Neutrophil (primary cell): ENCODE measurements around the gene CTRL.

Source experiments
- H3K27ac ChIP-seq: fragments of 200-600 bp; sonication (generic); 2 replicates; pipeline ENCODE4 v1.5.1; 2016; ENCODE audit warnings: mild to moderate bottlenecking, moderate library complexity
- H3K27me3 ChIP-seq: fragments of 200-600 bp; sonication (generic); 2 replicates; pipeline ENCODE4 v1.6.0; 2016; ENCODE audit warnings: mild to moderate bottlenecking
- H3K36me3 ChIP-seq: fragments of 200-600 bp; sonication (generic); 2 replicates; pipeline ENCODE4 v1.5.1; 2017
- H3K4me1 ChIP-seq, 2 experiments: fragments of 200-600 bp in 1 of 2; sonication (generic) in 1 of 2; 1 replicate in 1 of 2; 2 replicates in 1 of 2; pipeline versions ENCODE4 v1.5.1 to v1.6.1; 2013 to 2016; ENCODE audit warnings: low read depth in 1 of 2, low read length in 1 of 2, mild to moderate bottlenecking in 1 of 2, moderate library complexity in 1 of 2; ENCODE audit not compliant: control insufficient read depth in 1 of 2, insufficient read depth in 1 of 2
- H3K4me3 ChIP-seq, 2 experiments: fragments of 200-600 bp in 1 of 2; sonication (generic) in 1 of 2; 1 replicate in 1 of 2; 2 replicates in 1 of 2; pipeline ENCODE4 v1.5.1; 2013 to 2016; ENCODE audit warnings: low read depth in 1 of 2, low read length in 1 of 2, mild to moderate bottlenecking in 1 of 2, moderate library complexity in 1 of 2
- H3K9me3 ChIP-seq: fragments of 200-600 bp; sonication (generic); 2 replicates; pipeline ENCODE4 v1.5.1; 2016
- CTCF ChIP-seq: fragments of 200-600 bp; sonication (generic); IDR thresholded peaks from 2 replicates; pipeline ENCODE4 v1.5.1; 2016; ENCODE audit warnings: antibody characterized with exemption

CTRL gene

GRCh38 chr16:67963662-67964321 lies 32.1 kb upstream of the CTRL start:
- no peak for TF ChIP-seq CTCF
- Histone ChIP-seq H3K4me1 (peaks cover 15 to 17% of the 10 kb centered on the region in 2 experiments), H3K4me3 (no peak overlapping the region)

GRCh38 chr16:67963292-67963661 lies 31.6 kb upstream of the CTRL start:
- Histone ChIP-seq H3K4me3 (no peak overlapping the region), H3K27ac (no peak overlapping the region), H3K36me3 (peaks cover 6% of the 10 kb centered on the region), H3K27me3 (peaks cover 18% of the 10 kb centered on the region), H3K9me3 (no peaks in the 10 kb centered on the region), H3K4me1 (peaks cover 13 to 14% of the 10 kb centered on the region in 2 experiments)
- no peak for TF ChIP-seq CTCF

More at GRCh38 chr16:67963662-67964321, 32.1 kb upstream of the CTRL start:
- Histone ChIP-seq H3K36me3 (peaks cover 6% of the 10 kb centered on the region), H3K27me3 (peaks cover 20% of the 10 kb centered on the region), H3K27ac (no peak overlapping the region), H3K9me3 (no peaks in the 10 kb centered on the region)

GRCh38 chr16:67962135-67962534 lies 30.5 kb upstream of the CTRL start:
- no peak for TF ChIP-seq CTCF

GRCh38 chr16:67961551-67961957 lies 29.9 kb upstream of the CTRL start:
- Histone ChIP-seq H3K4me3 (no peak overlapping the region), H3K36me3 (peaks cover 10% of the 10 kb centered on the region)

More at GRCh38 chr16:67962135-67962534, 30.5 kb upstream of the CTRL start:
- Histone ChIP-seq H3K4me3 (no peak overlapping the region), H3K9me3 (no peaks in the 10 kb centered on the region), H3K4me1 (peaks cover 5 to 7% of the 10 kb centered on the region in 2 experiments), H3K36me3 (peaks cover 10% of the 10 kb centered on the region), H3K27ac (no peak overlapping the region), H3K27me3 (peaks cover 9% of the 10 kb centered on the region)

GRCh38 chr16:67959536-67960329 lies 28.1 kb upstream of the CTRL start:
- H3K4me3 ChIP-seq = no peak overlapping the region
- no peaks in the 10 kb centered on the region for H3K4me1 ChIP-seq
- H3K9me3 ChIP-seq = no peaks in the 10 kb centered on the region
- peaks cover 15% of the 10 kb centered on the region for H3K36me3 ChIP-seq
- H3K27ac ChIP-seq = no peak overlapping the region
- no peaks in the 10 kb centered on the region for H3K27me3 ChIP-seq
- TF ChIP-seq CTCF = no peak

More at GRCh38 chr16:67961551-67961957, 29.9 kb upstream of the CTRL start:
- Histone ChIP-seq H3K9me3 (no peaks in the 10 kb centered on the region), H3K27me3 (peaks cover 3% of the 10 kb centered on the region), H3K27ac (no peak overlapping the region), H3K4me1 (peaks cover 0 to 1% of the 10 kb centered on the region in 2 experiments)
- no peak for TF ChIP-seq CTCF
